Sigmoid colon (tissue), 7 donors: ENCODE data around the gene ECT2L. TPM values are rescaled to one million over a fixed set of nuclear protein-coding genes. Genes with fewer than 3 reads are reported as not detected.

Source experiments
- DNase-seq: peaks from one replicate; pipeline ENCODE4 v3.0.0-alpha.2; 2019
- H3K27ac ChIP-seq, 4 donors: fragments of 200-600 bp; sonication (generic); one replicate each; pipeline ENCODE4 v1.5.1; 2016 to 2019; ENCODE audit warnings: mild to moderate bottlenecking in 1 of 4
- H3K27me3 ChIP-seq, 3 donors: fragments of 200-600 bp; sonication (generic); one replicate each; pipeline ENCODE4 v1.5.1; 2019; ENCODE audit warnings: mild to moderate bottlenecking in 1 of 3
- H3K36me3 ChIP-seq, 4 donors: fragments of 200-600 bp; sonication (generic); one replicate each; pipeline ENCODE4 v1.5.1; 2016 to 2019
- H3K4me1 ChIP-seq, 4 donors: fragments of 200-600 bp; sonication (generic); one replicate each; pipeline ENCODE4 v1.5.1; 2017 to 2019
- H3K4me3 ChIP-seq, 4 donors: fragments of 200-600 bp; sonication (generic); one replicate each; pipeline ENCODE4 v1.5.1; 2017 to 2019; ENCODE audit warnings: mild to moderate bottlenecking in 2 of 4, moderate library complexity in 1 of 4
- H3K9me3 ChIP-seq, 4 donors: fragments of 200-600 bp in 3 of 4; sonication (generic) in 3 of 4; one replicate each; pipeline versions ENCODE4 v1.5.1 to v1.6.1; 2013 to 2019
- CTCF ChIP-seq, 4 experiments: fragments of 450-650 bp in 3 of 4; fragments of 200-600 bp in 1 of 4; IDR thresholded peaks; one replicate each; pipeline ENCODE4 v1.5.1; 2016 to 2019; ENCODE audit warnings: antibody characterized with exemption in 4 of 4, mild to moderate bottlenecking in 3 of 4, moderate library complexity in 2 of 4
- EP300 ChIP-seq, 4 donors: sonication (generic); formaldehyde crosslinking; IDR thresholded peaks; one replicate each; pipeline ENCODE4 v1.6.1; 2017; ENCODE audit warnings: antibody characterized with exemption in 4 of 4
- POLR2A ChIP-seq, 2 donors: fragments of 450-650 bp; IDR thresholded peaks; one replicate each; pipeline ENCODE4 v1.6.1; 2016; ENCODE audit warnings: antibody characterized with exemption in 2 of 2, mild to moderate bottlenecking in 2 of 2, moderate library complexity in 2 of 2
- POLR2AphosphoS5 ChIP-seq, 4 donors: sonication (generic); formaldehyde crosslinking; IDR thresholded peaks; one replicate each; pipeline ENCODE4 v1.6.1; 2017; ENCODE audit warnings: antibody characterized with exemption in 4 of 4
- WGBS, 2 donors: extraction: QIAGEN DNeasy Blood & Tissue Kit; methylation state at CpG; one replicate each; pipeline ENCODE4 v1.1.7; 2013; 5-methylcytosine and 5-hydroxymethylcytosine counted together
- intact Hi-C: fragments of 100-400 bp; cut with DNase I; formaldehyde crosslinking; loops from one replicate; pipeline ENCODE4 v1.15.1; 2023
- polyA plus RNA-seq, 3 donors: library from polyadenylated mRNA; stranded (reverse); fragments of 200-250 nt; gene quantifications; one replicate each; pipeline ENCODE4 v1.2.3, GENCODE V29; 2013
- total RNA-seq, 4 donors: library from RNA; depleted of rRNA; stranded (reverse); fragments of >200 nt; gene quantifications; one replicate each; pipeline ENCODE4 v1.1.0, GENCODE V29; 2016
- donor health status: healthy with polysubstance abuse.
- donor health status: Bipolar disorder and iron deficiency.
- donor health status: healthy.

Gene ECT2L
- total and polyA plus RNA-seq, 7 donors, result 0.04 TPM; not detected in 6

GRCh38 chr6:138885156-138885819 lies 89.4 kb downstream of the ECT2L start:
- intact Hi-C loops, result no loop called here
- Histone ChIP-seq H3K36me3 (no peaks in the 10 kb centered on the region), H3K9me3 (no peaks in the 10 kb centered on the region), H3K4me1 (no peaks in the 10 kb centered on the region), H3K4me3 (no peak overlapping the region), H3K27ac (no peak overlapping the region), H3K27me3 (no peaks in the 10 kb centered on the region)
- TF ChIP-seq EP300 (IDR thresholded peaks at IDR 0.05) (no peak), CTCF (IDR thresholded peaks at IDR 0.05) (no peak), POLR2A (IDR thresholded peaks at IDR 0.05) (no peak), POLR2AphosphoS5 (IDR thresholded peaks at IDR 0.05) (no peak)
- DNase-seq, result no peak
- WGBS, 2 donors, result 82 to 91% methylated on average over 13 of the region's 13 CpGs

- H3K4me3 ChIP-seq, result no peak overlapping the region
- no peak for DNase-seq
- H3K27ac ChIP-seq, result no peak overlapping the region
- peaks cover 0 to 3% (median 0%) of the 10 kb centered on the region in 4 donors for H3K9me3 ChIP-seq
- H3K36me3 ChIP-seq, result no peaks in the 10 kb centered on the region
- intact Hi-C loops, result no loop called here
- H3K4me1 ChIP-seq, result no peaks in the 10 kb centered on the region
- TF ChIP-seq CTCF (IDR thresholded peaks at IDR 0.05), result no peak
- no peak for TF ChIP-seq POLR2A (IDR thresholded peaks at IDR 0.05)
- no peak for TF ChIP-seq POLR2AphosphoS5 (IDR thresholded peaks at IDR 0.05)
- TF ChIP-seq EP300 (IDR thresholded peaks at IDR 0.05), result no peak
- no peaks in the 10 kb centered on the region for H3K27me3 ChIP-seq
- WGBS, 2 donors, result 92 to 94% methylated on average over 3 of the region's 3 CpGs
These were observed 95.5 kb downstream of the ECT2L start for GRCh38 chr6:138891255-138891986.

- Histone ChIP-seq H3K27ac (no peak overlapping the region), H3K4me3 (no peak overlapping the region), H3K27me3 (no peaks in the 10 kb centered on the region), H3K9me3 (no peaks in the 10 kb centered on the region), H3K36me3 (peaks cover 0 to 17% (median 4%) of the 10 kb centered on the region in 4 donors), H3K4me1 (no peaks in the 10 kb centered on the region)
- 92 to 94% methylated on average over 8 of the region's 8 CpGs for WGBS, 2 donors
- TF ChIP-seq CTCF (IDR thresholded peaks at IDR 0.05), result no peak
- no peak for TF ChIP-seq POLR2A (IDR thresholded peaks at IDR 0.05)
- no peak for TF ChIP-seq POLR2AphosphoS5 (IDR thresholded peaks at IDR 0.05)
- no peak for TF ChIP-seq EP300 (IDR thresholded peaks at IDR 0.05)
- intact Hi-C loops, result no loop called here
- no peak for DNase-seq
These were observed 100.3 kb downstream of the ECT2L start for GRCh38 chr6:138896104-138896756.

- intact Hi-C loops, result no loop called here
- H3K9me3 ChIP-seq, result no peaks in the 10 kb centered on the region
- no peaks in the 10 kb centered on the region for H3K4me1 ChIP-seq
- TF ChIP-seq POLR2A (IDR thresholded peaks at IDR 0.05) (no peak), CTCF (IDR thresholded peaks at IDR 0.05) (no peak), EP300 (IDR thresholded peaks at IDR 0.05) (no peak), POLR2AphosphoS5 (IDR thresholded peaks at IDR 0.05) (no peak)
- no peaks in the 10 kb centered on the region for H3K27me3 ChIP-seq
- peaks cover 0 to 25% (median 4%) of the 10 kb centered on the region in 4 donors for H3K36me3 ChIP-seq
- H3K4me3 ChIP-seq, result no peak overlapping the region
- DNase-seq, result no peak
- no peak overlapping the region for H3K27ac ChIP-seq
These were observed 101.1 kb downstream of the ECT2L start for GRCh38 chr6:138897031-138897430.
